Measurements from ENCODE around the gene CALML3. TPM values are rescaled to one million over a fixed set of nuclear protein-coding genes. Genes with fewer than 3 reads are reported as not detected.

The CALML3 gene
- polyA plus RNA-seq, 1 donor from 2014 or later, result not detected

GRCh38 chr10:5497948-5498730 is 26.6 kb upstream of the CALML3 start:
- no peak overlapping the region for H3K9ac ChIP-seq (ENCODE audit: low read length)
- H3K9me2 ChIP-seq (ENCODE audit: insufficient read depth, low read length), result no peaks in the 10 kb centered on the region
- no peak overlapping the region for H2AFZ ChIP-seq (ENCODE audit: low read depth, low read length)
- no peak for TF ChIP-seq RAD21 (conservative IDR thresholded peaks at IDR 0.05)
- H3K36me3 ChIP-seq (ENCODE audit: insufficient read depth, low read length), result no peaks in the 10 kb centered on the region
- H3K4me2 ChIP-seq (ENCODE audit: low read length), result no peak overlapping the region
- H3K4me3 ChIP-seq (ENCODE audit: low read length), result no peak overlapping the region
- no peaks in the 10 kb centered on the region for H3K27me3 ChIP-seq (ENCODE audit: insufficient read depth, low read depth, low read length)
- no peaks in the 10 kb centered on the region for H3K9me3 ChIP-seq (ENCODE audit: low read length)
- no peaks in the 10 kb centered on the region for H4K20me1 ChIP-seq (ENCODE audit: insufficient read depth)
- no peaks in the 10 kb centered on the region for H3F3A ChIP-seq (ENCODE audit: insufficient read depth, low read length, poor library complexity, severe bottlenecking)
- H3K79me2 ChIP-seq (replicated peaks; ENCODE audit: insufficient read depth, low read length), result no peaks in the 10 kb centered on the region
- no peak overlapping the region for H3K27ac ChIP-seq (ENCODE audit: low read length)

GRCh38 chr10:5498791-5499492 is 25.8 kb upstream of the CALML3 start:
- H3K4me2 ChIP-seq (ENCODE audit: low read length), result no peak overlapping the region
- H3K9ac ChIP-seq (ENCODE audit: low read length), result no peak overlapping the region
- H3K27ac ChIP-seq (ENCODE audit: low read length), result no peak overlapping the region
- no peaks in the 10 kb centered on the region for H3K79me2 ChIP-seq (replicated peaks; ENCODE audit: insufficient read depth, low read length)
- H3K27me3 ChIP-seq (ENCODE audit: insufficient read depth, low read depth, low read length), result no peaks in the 10 kb centered on the region
- no peaks in the 10 kb centered on the region for H4K20me1 ChIP-seq (ENCODE audit: insufficient read depth)
- no peaks in the 10 kb centered on the region for H3K9me3 ChIP-seq (ENCODE audit: low read length)
- no peaks in the 10 kb centered on the region for H3F3A ChIP-seq (ENCODE audit: insufficient read depth, low read length, poor library complexity, severe bottlenecking)
- H3K9me2 ChIP-seq (ENCODE audit: insufficient read depth, low read length), result no peaks in the 10 kb centered on the region
- H2AFZ ChIP-seq (ENCODE audit: low read depth, low read length), result no peak overlapping the region
- no peak overlapping the region for H3K4me3 ChIP-seq (ENCODE audit: low read length)
- TF ChIP-seq MXI1 (conservative IDR thresholded peaks at IDR 0.05; ENCODE audit: poor library complexity, severe bottlenecking), result no peak
- TF ChIP-seq EZH2 (IDR thresholded peaks at IDR 0.05; ENCODE audit: borderline replicate concordance, insufficient read depth, low read length, poor library complexity, severe bottlenecking), result no peak
- TF ChIP-seq EP300 (conservative IDR thresholded peaks at IDR 0.05; ENCODE audit: poor library complexity, severe bottlenecking), result no peak
- TF ChIP-seq, protein P1, sequence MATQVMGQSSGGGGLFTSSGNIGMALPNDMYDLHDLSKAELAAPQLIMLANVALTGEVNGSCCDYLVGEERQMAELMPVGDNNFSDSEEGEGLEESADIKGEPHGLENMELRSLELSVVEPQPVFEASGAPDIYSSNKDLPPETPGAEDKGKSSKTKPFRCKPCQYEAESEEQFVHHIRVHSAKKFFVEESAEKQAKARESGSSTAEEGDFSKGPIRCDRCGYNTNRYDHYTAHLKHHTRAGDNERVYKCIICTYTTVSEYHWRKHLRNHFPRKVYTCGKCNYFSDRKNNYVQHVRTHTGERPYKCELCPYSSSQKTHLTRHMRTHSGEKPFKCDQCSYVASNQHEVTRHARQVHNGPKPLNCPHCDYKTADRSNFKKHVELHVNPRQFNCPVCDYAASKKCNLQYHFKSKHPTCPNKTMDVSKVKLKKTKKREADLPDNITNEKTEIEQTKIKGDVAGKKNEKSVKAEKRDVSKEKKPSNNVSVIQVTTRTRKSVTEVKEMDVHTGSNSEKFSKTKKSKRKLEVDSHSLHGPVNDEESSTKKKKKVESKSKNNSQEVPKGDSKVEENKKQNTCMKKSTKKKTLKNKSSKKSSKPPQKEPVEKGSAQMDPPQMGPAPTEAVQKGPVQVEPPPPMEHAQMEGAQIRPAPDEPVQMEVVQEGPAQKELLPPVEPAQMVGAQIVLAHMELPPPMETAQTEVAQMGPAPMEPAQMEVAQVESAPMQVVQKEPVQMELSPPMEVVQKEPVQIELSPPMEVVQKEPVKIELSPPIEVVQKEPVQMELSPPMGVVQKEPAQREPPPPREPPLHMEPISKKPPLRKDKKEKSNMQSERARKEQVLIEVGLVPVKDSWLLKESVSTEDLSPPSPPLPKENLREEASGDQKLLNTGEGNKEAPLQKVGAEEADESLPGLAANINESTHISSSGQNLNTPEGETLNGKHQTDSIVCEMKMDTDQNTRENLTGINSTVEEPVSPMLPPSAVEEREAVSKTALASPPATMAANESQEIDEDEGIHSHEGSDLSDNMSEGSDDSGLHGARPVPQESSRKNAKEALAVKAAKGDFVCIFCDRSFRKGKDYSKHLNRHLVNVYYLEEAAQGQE (IDR thresholded peaks at IDR 0.05; ENCODE audit: borderline replicate concordance), result no peak
- TF ChIP-seq RAD21 (conservative IDR thresholded peaks at IDR 0.05), result no peak
- TF ChIP-seq CTCF (IDR thresholded peaks at IDR 0.05; ENCODE audit: poor library complexity, severe bottlenecking), result no peak
- no peak for TF ChIP-seq POLR2AphosphoS5 (IDR thresholded peaks at IDR 0.05)
- TF ChIP-seq SMC3 (conservative IDR thresholded peaks at IDR 0.05; ENCODE audit: poor library complexity), result no peak
- no peak for TF ChIP-seq TAF1 (IDR thresholded peaks at IDR 0.05; ENCODE audit: low read depth)
- H3K36me3 ChIP-seq (ENCODE audit: insufficient read depth, low read length), result no peaks in the 10 kb centered on the region

Measured in neural cell (in vitro differentiated cells).